Muscle of leg (tissue), 11 donors: ENCODE data around the gene MARCKSL1. TPM values are rescaled to one million over a fixed set of nuclear protein-coding genes. Genes with fewer than 3 reads are reported as not detected.

ENCODE experiments used
- DNase-seq: peaks from one replicate; pipeline ENCODE4 v3.0.0; 2013
- H3K27ac ChIP-seq: one replicate; pipeline ENCODE4 v1.5.1; 2013; ENCODE audit warnings: mild to moderate bottlenecking, low read length, control low read depth
- H3K27me3 ChIP-seq: one replicate; pipeline ENCODE4 v1.6.1; 2013; ENCODE audit warnings: low read length; ENCODE audit not compliant: control insufficient read depth, insufficient read depth
- H3K36me3 ChIP-seq: one replicate; pipeline ENCODE4 v1.6.1; 2013; ENCODE audit warnings: low read length; ENCODE audit not compliant: control insufficient read depth, insufficient read depth
- H3K4me1 ChIP-seq: one replicate; pipeline ENCODE4 v1.6.1; 2013; ENCODE audit warnings: low read length; ENCODE audit not compliant: control insufficient read depth, insufficient read depth
- H3K4me3 ChIP-seq: one replicate; pipeline ENCODE4 v1.5.1; 2013; ENCODE audit warnings: low read length, control low read depth
- H3K9me3 ChIP-seq: replicated peaks from 2 replicates; pipeline ENCODE4 v1.6.1; 2013; ENCODE audit warnings: low read depth, low read length; ENCODE audit not compliant: control insufficient read depth
- WGBS: methylation state at CpG from one replicate; pipeline ENCODE4 v1.1.5; 2013; ENCODE audit warnings: missing lambda C conversion rate; ENCODE audit not compliant: insufficient coverage; 5-methylcytosine and 5-hydroxymethylcytosine counted together
- polyA plus RNA-seq, 8 donors: library from polyadenylated mRNA; unstranded; fragments of 120-200 nt; gene quantifications; one replicate each; pipeline versions ENCODE4 v1.2.1 to v1.2.3, GENCODE V29; 2013; ENCODE audit warnings: inconsistent platforms in 1 of 8, low replicate concordance in 1 of 8; ENCODE audit not compliant: insufficient read length in 8 of 8, insufficient read depth in 1 of 8
- total RNA-seq: library from RNA; stranded (reverse); fragments of 120-200 nt; gene quantifications from one replicate; pipeline ENCODE4 v1.2.4, GENCODE V29; 2013

The MARCKSL1 gene
- total and polyA plus RNA-seq, 9 donors, result 50.1 to 210 (median 174) TPM

DNA sequence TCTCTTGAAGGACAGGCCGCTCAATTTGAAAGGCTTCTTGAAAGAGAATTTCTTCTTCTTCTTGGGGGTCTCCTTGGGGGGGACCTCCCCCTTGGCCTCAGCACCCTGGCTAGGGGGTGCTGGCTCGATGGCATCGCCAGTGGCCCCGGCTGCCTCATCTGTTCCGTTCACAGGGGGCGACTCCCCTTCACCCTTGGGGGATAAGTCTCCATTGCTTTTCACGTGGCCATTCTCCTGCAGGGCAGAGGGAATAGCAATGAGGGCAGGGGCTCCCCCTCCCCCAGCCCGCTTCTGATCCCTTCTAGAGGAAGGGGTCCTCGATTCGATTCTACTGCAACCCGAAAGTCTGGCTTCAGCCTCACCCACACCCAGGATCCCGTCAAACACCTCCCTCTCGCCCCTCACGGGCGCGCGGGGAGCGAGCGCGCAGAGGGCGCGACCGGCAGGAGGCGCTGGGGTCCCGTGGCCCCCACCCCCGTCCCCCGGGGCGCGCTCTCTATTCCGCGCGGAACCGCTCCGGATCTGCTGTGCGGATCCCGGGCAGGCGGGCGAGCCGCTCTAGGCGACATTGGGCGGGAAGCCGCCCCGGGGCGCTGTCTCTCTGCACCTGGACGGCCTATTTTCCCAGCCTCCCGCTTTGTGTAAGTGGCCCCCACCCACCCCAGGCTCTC, 1.0 kb downstream of the MARCKSL1 start:
- WGBS, result 0% methylated on average over 42 of the region's 46 CpGs

GRCh38 chr1:32334274-32334861, 1.7 kb downstream of the MARCKSL1 start:
- WGBS, result 30% methylated on average over 7 of the region's 9 CpGs
- H3K36me3 ChIP-seq, result peaks cover 45% of the 10 kb centered on the region

More for the DNA sequence above, 1.0 kb downstream of the MARCKSL1 start:
- Histone ChIP-seq H3K36me3 (peaks cover 39% of the 10 kb centered on the region), H3K27me3 (no peaks in the 10 kb centered on the region), H3K27ac (peak overlapping the region; percentile 42), H3K9me3 (no peaks in the 10 kb centered on the region), H3K4me1 (peaks cover 55% of the 10 kb centered on the region), H3K4me3 (peak overlapping the region; percentile 72)
- DNase-seq, result peak; percentile 63

DNA sequence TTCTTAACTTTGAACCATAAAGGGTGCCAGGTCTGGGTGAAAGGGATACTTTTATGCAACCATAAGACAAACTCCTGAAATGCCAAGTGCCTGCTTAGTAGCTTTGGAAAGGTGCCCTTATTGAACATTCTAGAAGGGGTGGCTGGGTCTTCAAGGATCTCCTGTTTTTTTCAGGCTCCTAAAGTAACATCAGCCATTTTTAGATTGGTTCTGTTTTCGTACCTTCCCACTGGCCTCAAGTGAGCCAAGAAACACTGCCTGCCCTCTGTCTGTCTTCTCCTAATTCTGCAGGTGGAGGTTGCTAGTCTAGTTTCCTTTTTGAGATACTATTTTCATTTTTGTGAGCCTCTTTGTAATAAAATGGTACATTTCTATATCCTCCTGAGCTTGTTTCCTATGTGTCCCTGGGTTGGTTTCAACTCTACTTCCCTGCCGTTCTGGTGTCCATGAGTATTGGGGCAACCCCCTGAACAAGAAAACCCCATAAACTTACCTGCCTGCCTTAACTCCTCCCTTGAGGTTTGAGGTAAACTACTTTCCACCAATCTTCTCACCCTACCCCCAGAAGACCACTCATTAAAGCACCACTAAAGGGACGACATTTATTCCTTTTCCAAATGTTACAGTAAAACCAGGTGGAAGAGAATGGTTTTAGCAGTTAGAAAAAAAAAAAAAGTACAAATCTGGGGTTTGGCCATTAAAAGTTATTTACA, 2.6 kb downstream of the MARCKSL1 start:
- Histone ChIP-seq H3K27ac (no peak overlapping the region), H3K4me1 (peaks cover 41% of the 10 kb centered on the region), H3K4me3 (no peak overlapping the region), H3K9me3 (no peaks in the 10 kb centered on the region), H3K27me3 (no peaks in the 10 kb centered on the region), H3K36me3 (peaks cover 55% of the 10 kb centered on the region)
- no CpG with 5 or more reads among the region's 3 CpGs for WGBS
- DNase-seq, result no peak

More at GRCh38 chr1:32334274-32334861, 1.7 kb downstream of the MARCKSL1 start:
- Histone ChIP-seq H3K27me3 (no peaks in the 10 kb centered on the region), H3K4me1 (peaks cover 51% of the 10 kb centered on the region), H3K27ac (no peak overlapping the region), H3K9me3 (no peaks in the 10 kb centered on the region), H3K4me3 (peak overlapping the region; percentile 72)
- DNase-seq, result no peak

- peaks cover 58% of the 10 kb centered on the region for H3K36me3 ChIP-seq
- no peak overlapping the region for H3K27ac ChIP-seq
Measured at GRCh38 chr1:32332290-32333079, 3.5 kb downstream of the MARCKSL1 start.

GRCh38 chr1:32331549-32331948, 4.5 kb downstream of the MARCKSL1 start:
- Histone ChIP-seq H3K4me3 (no peak overlapping the region), H3K4me1 (peaks cover 23% of the 10 kb centered on the region), H3K36me3 (peaks cover 66% of the 10 kb centered on the region), H3K27ac (no peak overlapping the region), H3K27me3 (no peaks in the 10 kb centered on the region), H3K9me3 (no peaks in the 10 kb centered on the region)
- no peak for DNase-seq
- 95% methylated on average over 11 of the region's 12 CpGs for WGBS

More at GRCh38 chr1:32332290-32333079, 3.5 kb downstream of the MARCKSL1 start:
- Histone ChIP-seq H3K27me3 (no peaks in the 10 kb centered on the region), H3K4me3 (no peak overlapping the region), H3K9me3 (no peaks in the 10 kb centered on the region), H3K4me1 (peaks cover 32% of the 10 kb centered on the region)
- 49% methylated on average over 2 of the region's 3 CpGs for WGBS
- DNase-seq, result no peak

- Histone ChIP-seq H3K27ac (no peak overlapping the region), H3K9me3 (no peaks in the 10 kb centered on the region), H3K4me1 (peaks cover 19% of the 10 kb centered on the region), H3K36me3 (peaks cover 66% of the 10 kb centered on the region), H3K4me3 (no peak overlapping the region), H3K27me3 (no peaks in the 10 kb centered on the region)
- no peak for DNase-seq
- WGBS, result 83% methylated on average over 10 of the region's 12 CpGs
Measured at GRCh38 chr1:32330558-32331151, 5.4 kb downstream of the MARCKSL1 start.

GRCh38 chr1:32329931-32330466, 6.0 kb downstream of the MARCKSL1 start:
- no peaks in the 10 kb centered on the region for H3K9me3 ChIP-seq
- H3K27ac ChIP-seq, result no peak overlapping the region
- H3K4me1 ChIP-seq, result peaks cover 18% of the 10 kb centered on the region
- 82% methylated on average over 3 of the region's 4 CpGs for WGBS
- no peak for DNase-seq
- H3K36me3 ChIP-seq, result peaks cover 66% of the 10 kb centered on the region
- H3K4me3 ChIP-seq, result no peak overlapping the region
- no peaks in the 10 kb centered on the region for H3K27me3 ChIP-seq

DNA sequence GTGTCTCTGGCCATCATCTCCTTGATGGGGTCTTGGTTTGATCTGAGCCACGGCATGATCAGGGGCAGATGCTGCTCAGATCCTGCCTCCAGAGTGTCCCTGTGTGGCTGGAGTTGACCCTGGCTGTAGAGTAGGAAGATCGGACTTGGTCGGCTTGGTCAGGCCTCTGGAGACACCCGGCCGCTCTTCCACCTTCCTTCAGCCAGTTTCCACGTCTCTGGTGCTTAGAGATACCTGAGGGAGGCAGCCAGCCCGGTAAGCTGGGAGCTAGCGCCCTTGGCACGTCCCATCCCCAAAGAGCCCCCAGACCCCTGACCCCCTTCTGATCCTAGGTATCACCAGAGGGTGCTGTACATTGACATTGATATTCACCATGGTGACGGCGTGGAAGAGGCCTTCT, 8.8 kb downstream of the MARCKSL1 start:
- H3K27ac ChIP-seq, result no peak overlapping the region
- no peaks in the 10 kb centered on the region for H3K9me3 ChIP-seq
- H3K27me3 ChIP-seq, result no peaks in the 10 kb centered on the region
- no peak for DNase-seq
- H3K36me3 ChIP-seq, result peaks cover 64% of the 10 kb centered on the region
- H3K4me1 ChIP-seq, result no peaks in the 10 kb centered on the region
- H3K4me3 ChIP-seq, result no peak overlapping the region
- WGBS, result 90% methylated on average over 7 of the region's 11 CpGs

DNA sequence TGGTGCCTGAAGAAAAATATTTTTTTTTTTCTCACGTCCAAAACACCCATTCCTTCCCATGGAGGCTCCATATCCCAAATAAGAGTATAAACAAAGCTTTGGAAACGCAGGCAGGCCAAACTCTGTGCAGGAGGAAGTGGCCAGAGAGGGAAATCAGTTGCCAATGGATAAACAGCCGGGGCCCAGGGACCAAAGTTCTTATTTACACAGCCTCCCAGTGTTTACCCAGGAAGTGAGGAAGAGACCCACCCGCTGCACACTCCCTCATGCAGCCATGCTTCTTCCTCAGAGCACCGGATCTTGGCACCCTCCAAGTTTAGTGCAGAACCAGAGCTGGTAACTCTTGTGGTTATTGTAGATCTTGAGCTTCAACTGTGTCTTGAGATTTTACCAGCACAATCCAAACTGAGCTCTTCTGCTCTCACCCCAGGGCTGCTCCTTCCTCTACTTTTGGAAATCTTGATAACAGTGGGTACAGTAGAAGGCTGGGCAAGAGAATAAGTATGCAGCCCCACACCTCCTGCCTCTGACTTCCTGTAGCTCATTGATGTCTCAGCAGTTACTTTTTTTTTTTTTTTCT, 14.2 kb downstream of the MARCKSL1 start:
- no peak overlapping the region for H3K27ac ChIP-seq
- no peak for DNase-seq
- no CpG with 5 or more reads among the region's 5 CpGs for WGBS
- no peaks in the 10 kb centered on the region for H3K9me3 ChIP-seq
- peaks cover 29% of the 10 kb centered on the region for H3K36me3 ChIP-seq
- H3K4me1 ChIP-seq, result no peaks in the 10 kb centered on the region
- H3K27me3 ChIP-seq, result no peaks in the 10 kb centered on the region
- no peak overlapping the region for H3K4me3 ChIP-seq
